ENCODE data around the gene CHI3L2.

Gene CHI3L2

DNA sequence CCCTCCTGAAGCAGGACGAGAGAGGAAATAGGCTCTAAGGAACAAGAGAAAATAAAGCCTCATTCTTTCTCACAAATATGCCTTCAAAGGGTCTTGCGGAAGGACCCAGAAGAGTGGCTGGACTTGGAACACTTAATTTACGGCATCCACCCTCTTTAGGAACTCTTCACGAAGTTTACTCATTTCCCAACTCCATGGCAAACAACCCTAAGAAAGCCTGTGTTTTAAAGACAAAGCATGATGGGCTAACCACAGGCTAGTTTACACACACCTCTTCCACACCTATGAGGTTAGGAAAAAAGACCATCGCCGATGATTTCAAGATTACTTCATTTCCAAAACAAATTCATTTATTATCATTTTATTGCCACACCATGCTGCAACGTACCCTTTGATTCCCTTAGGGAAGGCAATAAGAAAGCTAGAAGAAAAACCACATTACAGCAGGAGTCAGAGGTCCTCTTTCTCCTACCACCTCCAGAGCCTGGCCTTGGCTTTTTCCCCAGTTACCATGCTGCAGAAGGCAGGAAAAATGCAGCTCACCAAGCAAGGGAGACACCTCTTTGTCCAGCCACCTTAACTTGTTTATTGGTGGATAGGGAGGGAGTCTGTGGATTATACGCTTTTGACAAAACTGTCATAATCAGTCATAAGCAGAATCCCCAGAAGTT is 29.6 kb downstream of the CHI3L2 start:
- DNase-seq = no peak

DNA sequence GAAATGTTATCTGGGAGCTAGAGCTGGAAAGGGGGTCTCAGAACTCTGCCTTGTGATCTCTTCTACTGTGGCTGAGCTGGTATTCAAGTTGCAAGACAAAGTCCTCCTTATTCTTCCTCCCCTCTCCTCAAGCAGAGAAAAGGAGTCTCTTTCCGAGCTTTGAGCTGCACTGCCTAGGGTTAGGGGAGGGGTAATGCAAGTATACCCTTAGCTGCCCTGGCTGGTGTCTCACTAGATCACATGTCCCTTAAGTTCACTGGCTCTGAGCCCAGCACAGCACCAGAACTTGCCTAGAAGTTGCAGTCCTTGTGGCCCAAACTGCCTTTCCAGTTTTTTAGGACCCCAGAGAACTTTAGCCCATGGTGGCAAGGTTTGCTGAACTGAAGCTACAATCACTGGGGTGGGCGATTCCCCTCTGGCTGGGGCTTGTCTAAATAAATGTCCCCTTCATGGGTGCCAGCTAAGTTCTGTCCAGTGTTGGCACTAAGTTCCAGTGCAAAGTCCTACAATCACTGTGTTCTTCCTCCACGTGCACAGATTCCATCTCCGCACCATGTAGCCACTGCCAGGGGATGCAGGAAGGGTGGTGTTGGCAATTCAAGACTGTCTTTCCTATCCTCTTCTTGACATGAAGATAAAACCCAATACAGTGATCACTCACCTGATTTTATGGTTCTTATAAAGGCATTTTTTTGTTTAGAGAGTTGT is 40.4 kb downstream of the CHI3L2 start:
- DNase-seq = no peak

DNA sequence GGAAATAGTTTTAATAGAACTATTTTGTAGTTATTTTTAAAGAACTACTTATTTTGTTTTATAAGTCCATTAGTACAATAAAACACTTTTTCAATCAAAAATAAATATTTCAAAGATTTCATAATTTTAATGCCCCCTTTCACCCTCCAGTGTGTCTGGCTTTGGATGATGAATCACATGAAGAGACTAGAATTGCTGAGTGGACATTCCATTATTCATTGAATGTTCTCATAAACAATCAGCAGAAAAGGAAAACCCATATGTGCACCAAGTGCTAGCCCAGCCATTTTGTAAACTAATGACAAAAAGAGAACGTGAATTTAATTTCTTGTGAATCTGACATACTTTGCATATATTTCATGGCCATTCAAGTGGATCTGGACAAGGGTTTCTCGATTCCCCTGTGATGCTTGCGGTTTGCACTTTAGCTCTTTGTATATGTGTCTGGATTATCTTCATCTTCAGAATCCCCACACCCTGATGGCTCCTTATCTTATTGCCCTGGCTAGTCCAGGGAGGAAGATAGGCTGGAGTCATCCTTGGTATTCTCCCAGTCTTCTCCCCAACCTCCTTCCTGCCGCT is 42.4 kb downstream of the CHI3L2 start:
- no peak for DNase-seq

DNA sequence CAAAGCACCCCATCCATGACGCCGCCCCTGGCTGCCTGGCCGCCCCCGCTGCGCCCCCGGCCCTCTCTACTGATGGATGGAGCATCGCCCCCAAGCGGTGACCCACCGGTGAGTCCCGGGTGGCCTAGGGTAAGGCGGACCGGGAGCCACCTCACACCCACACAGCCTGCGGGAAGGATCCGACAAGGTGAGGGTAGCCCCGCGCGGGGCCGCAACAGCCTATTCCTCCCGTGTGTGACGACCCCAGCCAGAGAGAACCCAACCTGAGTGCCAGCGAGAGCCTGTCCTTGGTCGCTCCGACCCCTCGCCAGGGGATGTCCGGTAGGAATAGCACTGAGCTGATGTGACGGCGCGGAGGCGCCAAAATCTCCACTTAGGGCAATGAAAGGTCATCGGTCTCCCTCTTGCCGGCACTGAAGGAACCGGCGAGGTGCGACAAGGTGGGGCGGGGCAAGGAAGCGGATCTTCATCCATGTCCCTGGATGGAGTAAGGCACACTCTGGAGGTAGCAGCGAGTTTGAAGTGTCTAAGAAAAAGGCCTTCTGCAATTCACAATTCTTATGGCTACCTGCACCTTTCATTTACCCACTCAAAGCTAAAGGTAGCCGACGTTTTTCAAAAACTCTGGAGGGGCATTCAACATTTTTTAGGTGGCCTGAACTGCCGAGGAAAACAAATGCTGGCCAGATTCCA is 43.4 kb downstream of the CHI3L2 start:
- no peak for DNase-seq

DNA sequence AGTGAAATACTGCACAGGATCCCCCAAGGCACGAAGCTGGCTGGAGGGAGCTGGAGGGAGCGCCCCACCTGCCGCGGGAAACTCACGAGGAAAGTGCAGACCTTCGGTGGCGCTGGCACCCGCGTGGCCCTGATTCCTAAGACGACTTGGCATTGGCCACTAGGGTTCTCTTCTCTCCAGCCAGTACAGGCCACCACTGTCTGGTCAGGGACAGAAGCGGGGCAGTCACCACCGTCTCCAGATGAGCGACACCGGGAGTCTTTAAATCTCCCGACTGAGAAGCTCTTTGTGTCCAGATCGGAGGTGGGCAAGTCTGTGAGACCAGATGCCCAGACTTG is 43.9 kb downstream of the CHI3L2 start:
- DNase-seq = no peak

DNA sequence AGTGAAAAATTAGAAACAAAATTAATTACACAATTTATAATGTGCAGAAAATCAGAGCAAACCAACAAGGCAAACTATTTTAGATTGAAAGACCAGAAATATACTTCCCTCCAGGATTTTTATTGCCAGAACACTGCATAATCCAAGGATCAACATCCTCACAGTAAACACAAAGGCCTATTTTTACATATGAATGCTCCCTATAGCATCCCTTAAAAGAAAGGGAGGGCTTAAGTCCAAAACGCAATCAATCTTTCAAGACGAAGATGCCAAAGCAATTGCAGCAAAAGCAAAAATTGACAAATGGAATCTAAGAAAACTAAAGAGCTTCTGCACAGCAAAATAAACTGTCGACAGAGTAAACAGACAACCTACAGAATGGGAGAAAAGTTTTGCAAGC is 44.6 kb downstream of the CHI3L2 start:
- no peak for DNase-seq

DNA sequence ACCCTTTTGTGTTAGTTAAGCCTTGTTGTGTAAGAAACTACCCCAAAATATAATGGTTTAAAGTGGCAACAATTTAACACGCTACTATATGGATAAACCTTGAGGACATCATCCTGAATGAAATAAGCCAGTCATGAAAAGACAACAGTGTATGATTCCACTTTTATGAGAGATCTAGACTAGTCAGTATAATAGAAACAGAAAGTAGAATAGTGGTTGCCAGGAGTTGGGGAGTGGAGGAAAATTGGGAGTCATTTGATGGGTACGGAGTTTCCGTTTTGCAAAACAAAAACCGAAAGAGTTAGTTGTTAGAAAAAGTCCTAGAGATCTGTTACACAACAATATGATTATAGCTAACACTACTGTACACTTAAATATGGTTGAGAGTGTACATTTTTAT is 47.1 kb downstream of the CHI3L2 start:
- DNase-seq = no peak

DNA sequence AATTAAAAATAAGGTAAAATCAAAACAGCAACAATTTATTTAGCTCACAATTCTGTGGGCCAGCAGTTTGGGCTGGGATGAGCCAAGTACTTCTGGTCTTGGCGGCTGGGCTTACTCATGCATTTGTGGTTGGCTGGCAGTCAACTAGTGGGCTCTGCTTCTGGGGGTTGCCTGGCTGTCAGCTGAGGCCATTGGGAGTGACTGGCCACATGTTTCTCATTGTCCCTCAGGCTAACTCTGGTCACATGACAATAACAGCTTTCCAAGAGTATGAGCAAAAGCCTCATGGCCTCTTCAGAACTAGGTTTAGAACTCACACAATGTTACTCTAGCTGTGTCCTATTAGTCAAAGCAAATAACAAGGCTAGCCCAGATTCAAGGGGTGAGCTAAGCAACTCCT is 47.6 kb downstream of the CHI3L2 start:
- no peak for DNase-seq

DNA sequence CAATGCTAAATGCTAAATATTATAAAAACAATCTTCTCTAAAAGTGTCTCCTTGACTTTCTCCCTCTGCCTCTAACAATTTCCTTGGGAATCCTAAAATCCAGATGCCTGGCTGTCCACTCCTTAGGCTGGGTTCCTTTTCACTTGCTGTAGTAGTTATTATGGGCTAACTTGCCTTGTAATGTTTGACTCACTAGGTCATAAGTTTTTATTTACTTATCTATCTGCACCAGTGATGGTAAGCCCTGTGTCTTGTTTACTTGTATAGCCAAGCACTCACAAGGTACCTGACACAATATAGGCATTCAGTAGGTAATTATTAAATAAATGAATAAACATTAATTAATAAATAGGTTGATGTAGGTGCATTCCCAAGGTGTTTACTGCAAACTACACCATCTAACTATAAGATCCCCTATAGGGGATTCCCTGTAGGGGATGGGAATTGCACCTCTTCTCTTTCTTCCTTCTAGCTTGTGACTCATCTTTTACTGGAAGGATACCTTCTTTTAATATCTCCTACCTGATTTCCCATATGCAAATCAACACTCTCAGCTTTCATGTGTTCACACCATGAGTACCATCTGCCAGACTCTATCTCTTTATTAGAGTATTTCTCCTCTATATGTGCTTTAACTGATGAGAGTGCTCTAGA is 48.4 kb downstream of the CHI3L2 start:
- no peak for DNase-seq

DNA sequence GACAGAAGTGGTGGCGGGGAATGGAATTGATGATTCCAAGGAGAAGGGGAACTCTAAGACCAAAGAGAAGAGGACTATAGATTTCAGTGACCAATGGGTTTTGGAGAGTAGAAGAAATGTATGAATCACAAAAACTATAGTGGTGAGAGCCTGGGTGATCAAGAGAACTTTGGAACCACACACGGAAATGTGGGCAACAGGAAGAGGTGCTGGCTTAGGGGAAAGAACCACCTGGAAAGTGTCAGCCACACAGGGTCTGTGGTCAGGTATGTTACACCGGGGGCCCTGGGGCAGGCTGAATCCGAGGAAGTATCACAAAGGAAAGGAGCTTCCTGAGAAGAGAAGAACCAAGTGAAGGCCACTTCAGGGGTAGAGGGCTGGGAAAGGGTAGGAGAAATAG is 51.6 kb downstream of the CHI3L2 start:
- DNase-seq = no peak

DNA sequence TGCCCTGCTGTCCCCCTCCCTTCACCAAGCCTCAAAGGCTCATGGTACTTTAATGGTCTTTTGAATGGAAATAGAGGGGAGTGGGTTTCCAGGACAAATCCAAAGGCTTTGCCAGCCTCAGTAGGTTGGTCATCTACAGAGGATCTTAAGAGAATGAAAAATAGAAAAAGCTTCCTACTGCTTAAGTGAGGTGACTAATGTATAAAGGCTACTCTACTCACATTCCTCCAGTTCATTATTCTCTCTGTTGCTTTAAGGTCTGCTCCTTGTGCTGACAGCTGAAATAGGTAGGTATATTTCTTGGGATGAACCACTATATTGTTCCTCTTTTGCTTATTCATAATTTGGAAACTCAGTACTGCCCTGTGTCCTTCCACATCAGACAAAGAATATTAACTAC is 52.8 kb downstream of the CHI3L2 start:
- no peak for DNase-seq

DNA sequence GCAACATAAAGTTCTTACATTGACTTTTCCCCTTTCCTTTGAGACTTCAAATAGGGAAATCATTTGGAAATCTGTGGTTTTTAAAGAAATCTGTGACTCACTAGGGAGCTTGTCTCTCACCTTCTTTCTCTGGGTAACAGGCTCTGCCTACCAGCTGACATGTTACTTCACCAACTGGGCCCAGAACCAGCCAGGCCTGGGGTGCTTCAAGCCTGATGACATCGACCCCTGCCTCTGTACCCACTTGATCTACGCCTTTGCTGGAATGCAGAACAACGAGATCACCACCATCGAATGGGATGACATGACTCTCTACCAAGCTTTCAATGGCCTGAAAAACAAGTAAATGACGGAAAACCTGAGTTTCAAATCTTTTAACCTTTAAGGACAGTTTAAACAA is 53.9 kb downstream of the CHI3L2 start:
- no peak for DNase-seq

DNA sequence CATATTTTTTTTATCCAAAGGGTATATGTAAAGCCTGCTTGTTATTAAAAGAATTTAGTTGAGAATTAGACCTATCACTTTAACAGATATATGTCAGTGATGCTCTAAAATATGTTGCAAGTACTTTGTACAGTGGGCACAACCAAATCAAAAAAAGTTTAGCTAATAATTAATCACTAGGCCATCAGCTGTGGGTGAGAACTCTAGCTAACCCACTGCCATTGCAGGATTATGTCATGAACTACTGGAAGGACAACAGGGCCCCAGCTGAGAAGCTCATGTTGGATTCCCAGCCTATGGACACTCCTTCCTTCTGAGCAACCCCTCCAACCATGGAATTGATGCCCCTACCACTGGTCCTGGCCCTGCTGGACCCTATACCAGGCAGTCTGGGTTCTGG is 56.3 kb downstream of the CHI3L2 start:
- no peak for DNase-seq

DNA sequence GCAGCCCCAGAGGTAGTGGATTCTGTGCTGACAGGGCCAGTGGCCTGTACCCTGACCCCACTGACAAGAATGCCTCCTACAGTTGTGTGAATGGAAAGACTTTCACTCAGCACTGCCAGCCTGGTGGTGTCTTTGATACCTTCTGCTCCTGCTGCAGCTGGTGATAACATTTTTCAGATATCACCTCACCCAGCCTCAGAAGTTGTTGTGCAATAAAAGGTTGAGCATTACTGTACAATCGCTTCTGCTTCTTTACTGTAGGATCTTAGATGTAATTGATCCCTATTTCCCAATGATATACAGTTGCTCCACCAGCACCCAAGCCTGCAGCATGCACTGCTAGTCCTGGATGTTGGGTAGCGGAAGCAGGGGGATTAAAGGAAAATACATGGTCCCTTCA is 58.4 kb downstream of the CHI3L2 start:
- DNase-seq = no peak

DNA sequence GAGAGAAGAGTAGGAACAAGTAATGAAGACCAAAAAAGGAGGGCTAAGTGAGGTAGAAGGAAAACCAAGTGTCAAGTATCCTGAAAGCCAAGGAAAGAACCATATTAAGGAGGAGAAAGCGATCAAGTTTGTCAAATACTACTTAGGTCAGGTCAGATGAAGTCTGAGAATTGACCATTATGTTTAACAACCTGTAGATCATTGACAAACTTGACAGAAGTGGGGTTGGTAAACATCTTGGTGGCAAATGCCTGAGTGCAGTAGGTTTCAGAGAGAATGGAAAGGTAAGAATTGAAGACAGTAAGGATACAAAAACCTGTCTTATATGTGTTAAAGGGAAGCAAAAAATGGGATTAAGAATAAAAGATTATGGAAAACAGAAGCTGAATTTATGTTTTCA is 59.4 kb downstream of the CHI3L2 start:
- no peak for DNase-seq

DNA sequence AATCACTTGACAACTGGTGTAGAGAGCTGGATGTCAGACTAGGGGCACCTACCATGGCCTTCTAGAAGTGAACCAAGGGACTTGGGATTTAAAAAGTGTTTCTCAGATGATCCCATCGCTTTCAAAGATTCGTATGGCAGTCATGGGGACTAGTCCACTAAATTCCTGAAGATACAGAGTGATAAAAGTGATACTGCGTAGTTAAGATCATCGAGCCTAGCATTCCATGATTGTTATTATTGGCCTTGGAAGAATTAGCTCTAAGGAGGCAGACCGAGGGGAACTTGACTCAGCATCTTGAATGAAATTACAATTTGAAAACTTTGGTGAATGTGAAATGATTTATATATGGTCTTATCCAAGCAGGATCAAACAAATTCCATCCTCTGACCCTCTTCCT is 61.9 kb downstream of the CHI3L2 start:
- DNase-seq = no peak

DNA sequence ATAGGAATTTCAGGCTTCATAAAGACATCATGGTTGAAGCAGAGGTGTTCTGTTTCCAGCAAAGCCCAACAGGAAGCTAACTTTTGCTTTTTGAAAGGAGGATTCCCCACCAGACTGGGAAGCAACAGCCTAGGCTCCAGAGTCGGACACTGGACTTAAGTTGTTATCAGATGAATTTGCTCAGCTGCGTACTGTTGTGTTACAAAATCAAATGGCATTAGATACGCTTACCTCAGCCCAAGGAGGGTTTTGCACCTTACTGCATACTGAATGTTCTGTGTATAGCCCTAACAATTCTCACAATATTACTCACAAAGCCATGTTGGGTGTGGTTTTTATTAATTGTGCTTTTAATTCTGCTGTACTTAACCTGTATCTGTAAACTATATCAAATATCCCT is 62.6 kb downstream of the CHI3L2 start:
- no peak for DNase-seq

DNA sequence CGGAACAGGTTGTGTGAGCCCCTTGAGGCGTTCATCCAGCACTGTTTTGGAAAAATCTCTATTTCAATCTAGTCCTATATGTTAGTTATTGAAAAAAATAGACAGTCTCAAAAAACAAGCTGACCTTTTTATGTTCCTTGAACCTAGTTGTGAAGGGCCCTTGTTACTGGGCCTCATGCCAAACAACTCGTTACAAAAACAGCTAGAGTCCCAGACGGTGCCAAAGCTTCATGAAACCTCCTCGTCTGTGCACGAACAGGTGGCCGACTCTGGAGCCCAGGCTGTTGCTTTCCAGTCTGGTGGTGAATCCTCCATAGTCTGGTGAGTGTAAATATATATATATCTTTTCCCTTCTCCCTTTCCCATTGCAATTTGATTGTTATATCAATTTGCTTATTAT is 63.1 kb downstream of the CHI3L2 start, which contains the start of gene CHIA:
Gene CHIA, plus strand, starts transcription at position 222 of the 400 bp plus-strand sequence. CDS start 19,617 bp downstream, outside the sequence.
- DNase-seq = no peak

All from SW 1271 (cell line).